H9 (cell line): ENCODE results near the gene ALG2. TPM values are rescaled to one million over a fixed set of nuclear protein-coding genes. Genes with fewer than 3 reads are reported as not detected.

Source experiments
- DNase-seq: peaks from one replicate; pipeline ENCODE4 v3.0.0-alpha.2; 2017
- H2AFZ ChIP-seq: one replicate; pipeline ENCODE4 v1.6.1; 2013; ENCODE audit warnings: mild to moderate bottlenecking, low read length, control low read depth, moderate library complexity
- H2AK5ac ChIP-seq: 2 replicates; pipeline ENCODE4 v1.6.1; 2013; ENCODE audit warnings: low read length, control low read depth, mixed read lengths; ENCODE audit not compliant: insufficient read length
- H2BK120ac ChIP-seq: one replicate; pipeline ENCODE4 v1.6.1; 2013; ENCODE audit warnings: low read depth, mild to moderate bottlenecking, low read length, control low read depth, inconsistent platforms; ENCODE audit not compliant: poor library complexity, severe bottlenecking
- H2BK12ac ChIP-seq: 2 replicates; pipeline ENCODE4 v1.6.1; 2013; ENCODE audit warnings: low read length, control low read depth, mixed read lengths, low read depth; ENCODE audit not compliant: insufficient read length
- H2BK15ac ChIP-seq: 2 replicates; pipeline ENCODE4 v1.6.1; 2013; ENCODE audit warnings: low read depth, low read length, control low read depth
- H2BK20ac ChIP-seq: one replicate; pipeline ENCODE4 v1.6.1; 2013; ENCODE audit warnings: low read depth, mild to moderate bottlenecking, low read length, control low read depth, inconsistent platforms; ENCODE audit not compliant: poor library complexity, severe bottlenecking
- H2BK5ac ChIP-seq: 2 replicates; pipeline ENCODE4 v1.6.1; 2013; ENCODE audit warnings: low read length, control low read depth, mixed read lengths; ENCODE audit not compliant: insufficient read length
- H3K14ac ChIP-seq: 2 replicates; pipeline ENCODE4 v1.6.1; 2013; ENCODE audit warnings: low read length, control low read depth; ENCODE audit not compliant: insufficient read depth
- H3K18ac ChIP-seq: 2 replicates; pipeline ENCODE4 v1.6.1; 2013; ENCODE audit warnings: low read depth, mild to moderate bottlenecking, mixed read lengths, low read length, control low read depth; ENCODE audit not compliant: insufficient read length
- H3K23ac ChIP-seq: 2 replicates; pipeline ENCODE4 v1.6.1; 2013; ENCODE audit warnings: low read length, control low read depth, mixed read lengths, low read depth; ENCODE audit not compliant: insufficient read length
- H3K23me2 ChIP-seq: 2 replicates; pipeline ENCODE4 v1.6.1; 2013; ENCODE audit warnings: low read depth, mild to moderate bottlenecking, mixed read lengths, low read length, control low read depth; ENCODE audit not compliant: insufficient read length, poor library complexity, severe bottlenecking
- H3K27ac ChIP-seq: 2 replicates; pipeline ENCODE4 v1.5.1; 2013; ENCODE audit warnings: low read length, control low read depth, mixed read lengths, low read depth; ENCODE audit not compliant: insufficient read length
- H3K27me3 ChIP-seq: 2 replicates; pipeline ENCODE4 v1.6.1; 2013; ENCODE audit warnings: low read length, control low read depth, inconsistent platforms; ENCODE audit not compliant: insufficient read depth
- H3K4ac ChIP-seq: 2 replicates; pipeline ENCODE4 v1.6.1; 2013; ENCODE audit warnings: low read depth, mild to moderate bottlenecking, control low read depth, inconsistent platforms, low read length, moderate library complexity
- H3K4me1 ChIP-seq: 2 replicates; pipeline ENCODE4 v1.6.1; 2013; ENCODE audit warnings: low read length, control low read depth, inconsistent platforms; ENCODE audit not compliant: insufficient read depth
- H3K4me2 ChIP-seq: 2 replicates; pipeline ENCODE4 v1.6.1; 2013; ENCODE audit warnings: low read length, control low read depth, mixed read lengths; ENCODE audit not compliant: insufficient read length, insufficient read depth
- H3K56ac ChIP-seq: 2 replicates; pipeline ENCODE4 v1.6.1; 2013; ENCODE audit warnings: low read depth, mild to moderate bottlenecking, mixed read lengths, low read length, control low read depth; ENCODE audit not compliant: insufficient read length
- H3K79me1 ChIP-seq: 2 replicates; pipeline ENCODE4 v1.6.1; 2013; ENCODE audit warnings: low read depth, mild to moderate bottlenecking, moderate library complexity, low read length, control low read depth, inconsistent platforms; ENCODE audit not compliant: insufficient read depth, poor library complexity, severe bottlenecking
- H3K79me2 ChIP-seq: 2 replicates; pipeline ENCODE4 v1.6.1; 2013; ENCODE audit warnings: low read length, control low read depth, inconsistent platforms; ENCODE audit not compliant: insufficient read depth
- H3K9ac ChIP-seq: 2 replicates; pipeline ENCODE4 v1.6.1; 2013; ENCODE audit warnings: low read length, control low read depth, mixed read lengths; ENCODE audit not compliant: insufficient read length; ENCODE audit errors: extremely low read depth
- H3K9me3 ChIP-seq: one replicate; pipeline ENCODE4 v1.6.1; 2013; ENCODE audit warnings: low read depth, low read length, inconsistent platforms; ENCODE audit not compliant: control insufficient read depth
- H3T11ph ChIP-seq: one replicate; pipeline ENCODE4 v1.6.1; 2013; ENCODE audit warnings: mild to moderate bottlenecking, low read length, control low read depth, inconsistent platforms
- H4K20me1 ChIP-seq: one replicate; pipeline ENCODE4 v1.6.1; 2013; ENCODE audit not compliant: control insufficient read depth, insufficient read length, insufficient read depth
- H4K5ac ChIP-seq: 2 replicates; pipeline ENCODE4 v1.6.1; 2013; ENCODE audit warnings: low read depth, mild to moderate bottlenecking, mixed read lengths, low read length, control low read depth; ENCODE audit not compliant: insufficient read length
- H4K8ac ChIP-seq: replicated peaks from 2 replicates; pipeline ENCODE4 v1.6.1; 2013; ENCODE audit warnings: low read length, control low read depth, mixed read lengths, low read depth; ENCODE audit not compliant: insufficient read length
- H4K91ac ChIP-seq: 2 replicates; pipeline ENCODE4 v1.6.1; 2013; ENCODE audit warnings: low read depth, mild to moderate bottlenecking, moderate library complexity, mixed read lengths, low read length, control low read depth; ENCODE audit not compliant: insufficient read length
- H3K27ac Mint-ChIP-seq, 3 experiments: 2 replicates in 2 of 3; 3 replicates in 1 of 3; pipeline ENCODE4 v1.8.0; 2020 to 2021; ENCODE audit warnings: mixed read lengths in 3 of 3, mild to moderate bottlenecking in 1 of 3, moderate library complexity in 1 of 3
- H3K27me3 Mint-ChIP-seq: 2 replicates; pipeline ENCODE4 v1.8.0; 2021; ENCODE audit warnings: low read depth, mild to moderate bottlenecking, moderate library complexity, mixed read lengths
- H3K36me3 Mint-ChIP-seq, 3 experiments: 2 replicates in 2 of 3; 3 replicates in 1 of 3; pipeline ENCODE4 v1.8.0; 2020 to 2021; ENCODE audit warnings: low read depth in 3 of 3, mixed read lengths in 3 of 3; ENCODE audit not compliant: insufficient read depth in 1 of 3
- H3K4me1 Mint-ChIP-seq, 2 experiments: 2 replicates each; pipeline ENCODE4 v1.8.0; 2020; ENCODE audit warnings: mixed read lengths in 2 of 2
- H3K4me3 Mint-ChIP-seq, 2 experiments: 2 replicates in 1 of 2; 3 replicates in 1 of 2; pipeline ENCODE4 v1.8.0; 2020 to 2021; ENCODE audit warnings: mild to moderate bottlenecking in 2 of 2, mixed read lengths in 2 of 2, moderate library complexity in 1 of 2
- H3K9me3 Mint-ChIP-seq, 2 experiments: 2 replicates in 1 of 2; 3 replicates in 1 of 2; pipeline ENCODE4 v1.8.0; 2020; ENCODE audit warnings: mild to moderate bottlenecking in 2 of 2, mixed read lengths in 2 of 2, moderate library complexity in 1 of 2
- WGBS: extraction: QIAGEN DNeasy Blood & Tissue Kit; methylation state at CpG from one replicate; pipeline ENCODE4 v1.1.7; 2013; ENCODE audit warnings: missing lambda C conversion rate, low lambda C conversion rate, mixed read lengths; ENCODE audit not compliant: insufficient read length; ENCODE audit errors: extremely low coverage; 5-methylcytosine and 5-hydroxymethylcytosine counted together
- total RNA-seq: library from RNA; stranded (reverse); gene quantifications from 2 replicates; pipeline ENCODE4 v1.2.1, GENCODE V29; 2021
- TF ChIP-seq, protein P1 (sequence below): fragments of 200-600 bp; sonication (generic); conservative IDR thresholded peaks from 3 replicates; pipeline ENCODE4 v1.8.0; 2021; ENCODE audit warnings: antibody characterized with exemption, mild to moderate bottlenecking

Gene ALG2
- total RNA-seq, 1 experiment from 2014 or later, result 30.1 TPM

DNA sequence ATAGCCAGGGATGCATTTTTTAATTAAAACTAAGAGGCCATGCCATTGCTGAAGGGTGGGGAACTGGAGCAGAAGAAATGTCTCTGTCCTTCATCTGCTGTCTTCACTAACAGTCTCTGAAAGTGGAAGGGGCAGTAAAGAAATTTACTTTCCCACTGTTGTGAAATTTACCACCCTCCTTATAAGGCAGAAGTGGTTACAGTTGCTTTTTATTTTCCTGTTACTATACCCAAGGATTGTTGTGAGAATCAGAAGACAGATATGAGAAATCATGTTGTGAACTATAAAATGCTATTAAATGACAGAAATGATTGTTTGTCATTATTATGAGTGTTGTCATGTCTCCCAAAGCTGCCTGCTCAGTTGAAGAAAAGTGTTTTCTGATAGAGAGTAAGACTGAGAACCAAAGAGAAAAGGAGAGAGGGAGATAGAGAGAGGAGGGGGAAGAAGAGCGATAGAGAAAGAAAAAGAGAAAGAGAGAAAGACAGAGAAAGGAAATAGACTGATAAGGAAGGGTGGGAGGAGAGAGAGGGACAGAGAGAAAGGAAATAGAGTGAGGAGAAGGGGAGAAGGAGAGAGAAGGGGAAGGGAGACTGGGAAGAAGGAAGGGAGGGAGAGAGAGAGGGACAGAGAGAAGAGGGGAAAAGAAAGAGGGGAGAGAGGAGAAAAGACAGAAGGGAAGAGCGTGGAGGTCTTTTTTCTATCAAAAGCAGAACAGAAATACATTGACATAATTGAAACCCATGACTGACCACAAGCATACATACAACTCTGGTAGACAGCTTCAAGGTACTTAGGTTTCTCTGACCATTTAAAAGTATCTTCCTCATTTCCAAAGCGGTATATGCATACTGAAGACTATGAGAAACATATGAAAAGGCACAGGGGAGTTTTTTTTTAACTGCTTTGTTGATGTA is 22.9 kb upstream of the ALG2 start:
- Histone ChIP-seq H3K27me3 (no peaks in the 10 kb centered on the region), H2BK20ac (no peak overlapping the region), H4K8ac (no peak overlapping the region), H3K4me1 (no peaks in the 10 kb centered on the region), H3K14ac (no peak overlapping the region), H3K4me2 (no peak overlapping the region), H3K79me1 (no peaks in the 10 kb centered on the region), H4K5ac (no peak overlapping the region), H4K20me1 (no peaks in the 10 kb centered on the region), H2BK15ac (no peak overlapping the region), H3K18ac (no peak overlapping the region), H3K4ac (no peak overlapping the region), H3K79me2 (no peaks in the 10 kb centered on the region), H2BK5ac (no peak overlapping the region), H3K23me2 (no peaks in the 10 kb centered on the region), H3K27ac (no peak overlapping the region), H3K23ac (no peak overlapping the region), H4K91ac (no peak overlapping the region), H3T11ph (no peak overlapping the region), H3K9me3 (no peaks in the 10 kb centered on the region), H3K56ac (no peak overlapping the region), H2BK120ac (no peak overlapping the region), H3K9ac (no peak overlapping the region), H2AK5ac (no peak overlapping the region), H2AFZ (no peak overlapping the region), H2BK12ac (no peak overlapping the region)
- Mint-ChIP-seq H3K27ac (no peak overlapping the region), H3K4me3 (no peak overlapping the region), H3K27me3 (no peaks in the 10 kb centered on the region), H3K36me3 (no peaks in the 10 kb centered on the region; a peak in 1 of 7 replicates), H3K9me3 (no peaks in the 10 kb centered on the region), H3K4me1 (no peaks in the 10 kb centered on the region)
- TF ChIP-seq, protein P1, sequence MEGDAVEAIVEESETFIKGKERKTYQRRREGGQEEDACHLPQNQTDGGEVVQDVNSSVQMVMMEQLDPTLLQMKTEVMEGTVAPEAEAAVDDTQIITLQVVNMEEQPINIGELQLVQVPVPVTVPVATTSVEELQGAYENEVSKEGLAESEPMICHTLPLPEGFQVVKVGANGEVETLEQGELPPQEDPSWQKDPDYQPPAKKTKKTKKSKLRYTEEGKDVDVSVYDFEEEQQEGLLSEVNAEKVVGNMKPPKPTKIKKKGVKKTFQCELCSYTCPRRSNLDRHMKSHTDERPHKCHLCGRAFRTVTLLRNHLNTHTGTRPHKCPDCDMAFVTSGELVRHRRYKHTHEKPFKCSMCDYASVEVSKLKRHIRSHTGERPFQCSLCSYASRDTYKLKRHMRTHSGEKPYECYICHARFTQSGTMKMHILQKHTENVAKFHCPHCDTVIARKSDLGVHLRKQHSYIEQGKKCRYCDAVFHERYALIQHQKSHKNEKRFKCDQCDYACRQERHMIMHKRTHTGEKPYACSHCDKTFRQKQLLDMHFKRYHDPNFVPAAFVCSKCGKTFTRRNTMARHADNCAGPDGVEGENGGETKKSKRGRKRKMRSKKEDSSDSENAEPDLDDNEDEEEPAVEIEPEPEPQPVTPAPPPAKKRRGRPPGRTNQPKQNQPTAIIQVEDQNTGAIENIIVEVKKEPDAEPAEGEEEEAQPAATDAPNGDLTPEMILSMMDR, result no peak
- 100% methylated on average over 1 of the region's 3 CpGs for WGBS
- no peak for DNase-seq
